HG02798 (cell line): Measurements from ENCODE around the gene KLHL21.
"Not testable (repeated sequence)": the region's sequence is repeated elsewhere in the genome, so short reads cannot be mapped to it uniquely, and the experiment has no call there.

Experiments
- ATAC-seq: cut with Tn5 transposase; IDR thresholded peaks from one replicate; pipeline ENCODE4 v1.9.1; 2021; ENCODE audit warnings: mild to moderate bottlenecking; ENCODE audit not compliant: unreplicated experiment, poor library complexity

Gene KLHL21

GRCh38 chr1:6560267-6560666, 42.4 kb downstream of the KLHL21 start:
- no peak for ATAC-seq

GRCh38 chr1:6559161-6559560, 43.5 kb downstream of the KLHL21 start:
- ATAC-seq, result not testable (repeated sequence)

- no peak for ATAC-seq
These were observed 45.1 kb downstream of the KLHL21 start for GRCh38 chr1:6557597-6557996.

GRCh38 chr1:6554907-6555778, 47.5 kb downstream of the KLHL21 start, which contains the start of gene TAS1R1:
Gene TAS1R1 (plus strand): TSS chr1:6555307. CDS start chr1:6555374, 67 bp downstream.
- no peak for ATAC-seq

- peak; percentile 94 for ATAC-seq
These were observed 48.4 kb downstream of the KLHL21 start, which contains the start of gene NOL9 for GRCh38 chr1:6554031-6554906. Gene NOL9 (minus strand): TSS chr1:6554513. CDS start chr1:6554502, 11 bp downstream.

- no peak for ATAC-seq
These were observed 55.4 kb downstream of the KLHL21 start for GRCh38 chr1:6547301-6547700.

GRCh38 chr1:6546326-6546725, 56.3 kb downstream of the KLHL21 start:
- ATAC-seq, result no peak

GRCh38 chr1:6545276-6546112, 57.2 kb downstream of the KLHL21 start:
- no peak for ATAC-seq

- ATAC-seq, result no peak
These were observed 57.8 kb downstream of the KLHL21 start for GRCh38 chr1:6544831-6545230.
